ENCODE measurements around the gene SLC35D2.
A peak's percentile ranks its signal among the peaks of the same experiment; 100 is the strongest.
"Not testable (repeated sequence)": the region's sequence is repeated elsewhere in the genome, so short reads cannot be mapped to it uniquely, and the experiment has no call there.

Gene SLC35D2

DNA sequence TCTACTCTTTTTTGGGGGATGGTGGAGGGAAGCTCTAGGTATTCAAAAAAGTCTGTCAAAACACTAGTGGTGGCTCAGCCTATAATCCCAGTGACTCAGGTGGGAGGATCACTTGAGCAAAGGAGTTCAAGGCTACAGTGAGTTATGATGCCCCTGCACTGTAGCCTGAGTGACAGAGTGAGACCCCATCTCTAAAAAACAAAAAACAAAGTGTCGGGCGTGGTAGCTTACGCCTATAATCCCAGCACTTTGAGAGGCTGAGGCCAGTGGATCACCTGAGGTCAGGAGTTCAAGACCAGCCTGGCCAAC is 15.8 kb upstream of the SLC35D2 start:
- DNase-seq = no peak

GRCh38 chr9:96398582-96399324 is 15.2 kb upstream of the SLC35D2 start:
- no peak for DNase-seq

DNA sequence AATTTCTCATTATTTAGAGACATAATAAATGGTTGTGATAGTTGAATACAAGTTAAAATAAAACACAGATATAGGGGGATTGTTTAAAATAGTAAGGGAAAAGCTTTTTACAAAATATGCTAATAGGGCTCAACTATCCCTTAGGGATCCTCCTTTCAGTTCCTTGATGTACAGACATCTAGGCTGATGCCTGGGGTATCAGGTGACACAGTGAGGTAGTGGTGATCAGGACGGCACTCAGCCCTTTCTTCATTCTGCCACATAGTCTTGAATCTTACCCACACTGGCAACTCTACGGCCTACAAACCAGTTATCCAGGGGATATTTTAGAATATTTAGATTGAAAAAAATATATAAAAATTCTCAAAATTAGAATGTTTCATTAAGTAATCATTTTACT is 12.5 kb upstream of the SLC35D2 start:
- peak; percentile 32 for DNase-seq

- peak; percentile 53 for DNase-seq
These were observed 11.5 kb upstream of the SLC35D2 start for GRCh38 chr9:96394832-96395496.

GRCh38 chr9:96392263-96392662 is 8.8 kb upstream of the SLC35D2 start:
- no peak for DNase-seq

DNA sequence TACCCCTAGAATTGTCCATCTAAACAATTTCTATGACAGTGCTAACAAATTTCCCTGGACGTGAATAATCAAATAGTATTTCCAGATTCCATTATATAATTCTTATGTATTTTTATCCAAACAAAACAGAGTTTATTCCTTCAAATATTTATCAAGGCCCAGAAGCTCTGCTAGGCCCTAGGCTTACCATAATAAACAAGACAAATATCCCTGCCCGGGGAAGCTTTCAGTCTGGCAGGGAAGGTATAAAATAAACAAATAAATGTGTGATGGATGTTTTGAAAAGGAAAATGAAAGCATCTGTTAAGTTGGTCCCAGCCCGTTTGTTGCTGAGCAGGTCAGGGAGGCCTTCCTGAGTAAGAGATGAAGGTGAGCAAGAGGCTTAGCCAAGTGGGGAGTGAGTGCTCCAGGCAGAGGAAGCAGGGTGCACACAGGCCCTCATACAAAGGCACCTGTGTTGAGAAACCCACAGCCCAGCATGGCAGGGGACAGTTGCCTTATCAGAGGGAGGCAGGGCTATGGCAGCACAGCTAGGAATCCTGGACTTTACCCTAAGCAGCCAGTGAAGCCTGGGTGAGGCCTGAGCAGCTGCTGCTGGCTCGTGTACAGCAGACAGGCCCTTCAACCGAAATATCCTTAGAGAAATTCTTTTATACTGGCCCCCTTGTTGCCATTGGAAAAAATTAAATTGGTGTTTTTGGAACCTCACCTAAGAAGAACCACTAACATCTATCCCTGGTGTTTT is 7.7 kb upstream of the SLC35D2 start:
- DNase-seq = no peak

DNA sequence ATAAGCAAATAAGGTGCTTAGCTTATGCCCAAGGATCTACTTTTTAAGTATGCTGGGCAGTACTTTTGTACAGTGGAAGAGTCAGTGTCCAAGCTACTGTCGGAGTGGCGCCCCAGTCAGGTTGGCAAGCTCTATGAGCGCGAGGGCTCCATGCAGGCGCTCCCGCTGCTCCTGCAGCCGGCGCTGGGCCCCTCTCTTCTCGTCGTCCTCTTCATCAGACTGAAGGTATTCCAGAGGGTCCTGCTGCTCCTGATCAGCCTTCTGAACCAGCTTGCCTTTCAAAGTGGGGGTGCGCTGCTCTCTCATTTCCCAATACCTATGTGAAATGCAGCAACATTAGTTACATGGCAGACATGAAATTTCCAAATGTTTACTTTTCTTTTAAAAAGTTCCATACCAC is 4.6 kb upstream of the SLC35D2 start:
- DNase-seq = no peak

DNA sequence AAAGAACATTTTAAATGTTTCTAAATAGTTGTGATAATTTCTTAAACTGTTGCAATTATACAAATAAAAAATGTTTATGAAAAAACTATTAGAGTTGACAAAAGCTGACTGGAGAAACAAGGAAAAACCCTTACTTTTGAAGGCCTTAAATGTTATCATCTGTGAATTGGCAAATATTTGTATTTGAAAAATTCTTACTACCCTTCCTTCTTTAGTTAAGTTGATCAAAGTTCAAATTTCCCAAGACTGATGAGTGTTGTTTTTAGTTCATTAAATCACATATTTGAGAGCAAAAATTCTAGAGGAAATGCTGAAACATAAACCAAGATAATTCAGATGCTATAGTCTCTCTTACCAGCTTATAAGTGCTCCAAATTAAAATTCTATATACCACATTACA is 2.6 kb upstream of the SLC35D2 start:
- DNase-seq = no peak

DNA sequence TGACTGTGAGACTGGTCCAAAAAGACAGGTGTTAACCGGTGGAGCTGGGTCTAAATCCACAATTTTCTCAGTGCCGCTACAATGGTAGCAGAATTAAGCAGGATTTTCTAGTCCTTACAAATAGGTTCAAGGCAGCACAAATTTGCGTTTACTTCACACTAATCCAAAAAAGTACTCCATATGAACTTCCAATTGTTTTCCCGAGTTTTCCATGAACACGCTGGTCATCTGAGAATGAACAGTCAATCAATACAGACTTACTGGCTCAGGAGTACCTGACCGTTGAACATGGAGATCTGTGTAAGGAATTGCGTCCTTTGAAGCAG is 709 bp downstream of the SLC35D2 start:
- DNase-seq = no peak

DNA sequence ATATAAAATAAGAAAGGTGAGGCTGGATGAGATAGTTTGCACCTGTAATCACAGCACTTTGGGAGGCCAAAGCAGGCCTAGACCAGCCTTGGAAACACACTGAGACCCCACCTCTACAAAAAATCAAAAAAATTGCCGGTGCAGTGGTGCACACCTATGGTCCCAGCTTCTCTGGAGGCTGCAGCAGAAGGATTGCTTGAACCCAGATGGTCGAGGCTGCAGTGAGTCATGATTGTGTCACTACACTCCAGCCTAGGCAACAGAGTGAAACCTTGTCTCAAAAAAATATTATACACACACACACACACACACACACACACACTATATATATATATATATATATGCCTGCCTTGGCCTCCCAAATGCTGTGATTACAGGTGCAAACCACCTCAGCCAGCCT is 1.3 kb downstream of the SLC35D2 start:
- no peak for DNase-seq

DNA sequence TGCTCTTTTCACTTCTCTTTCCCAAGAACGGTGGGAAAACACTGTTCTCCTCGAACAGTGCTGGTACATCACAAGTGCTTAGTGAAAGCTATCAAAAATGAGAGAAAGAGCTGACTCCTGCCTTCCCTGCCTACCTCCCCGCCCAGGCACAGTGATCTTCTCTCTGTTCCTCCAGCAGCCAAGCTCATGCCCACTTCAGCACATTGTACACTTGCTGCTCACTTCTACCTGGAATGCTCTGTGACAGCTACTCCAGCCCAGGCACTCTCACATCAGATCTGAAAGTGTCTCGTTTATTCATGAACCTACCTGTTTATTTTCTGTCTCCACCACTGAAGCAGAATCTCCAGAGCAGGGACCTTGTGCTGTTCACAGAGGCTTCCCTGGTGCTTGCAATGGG is 1.8 kb downstream of the SLC35D2 start:
- no peak for DNase-seq

DNA sequence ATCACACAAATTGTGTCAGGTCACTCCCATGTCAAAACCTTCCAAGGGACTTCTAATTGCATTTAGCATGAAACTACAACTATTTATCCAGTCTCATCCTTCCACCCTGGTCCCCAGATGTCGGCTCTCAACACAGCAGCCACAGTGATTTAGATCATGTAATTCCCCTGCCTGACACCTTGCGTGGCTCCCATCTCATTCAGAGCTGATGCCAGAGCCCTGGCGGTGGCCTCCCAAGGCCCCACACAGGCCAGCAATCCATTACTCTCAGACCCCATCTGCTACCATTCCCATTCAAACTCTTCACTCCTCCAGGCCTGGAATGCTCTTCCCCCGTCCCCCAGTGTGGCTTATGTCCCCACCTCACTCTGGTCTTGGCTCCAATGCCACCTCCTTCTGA is 2.4 kb downstream of the SLC35D2 start:
- DNase-seq = peak; percentile 26

GRCh38 chr9:96379461-96379860 is 4.0 kb downstream of the SLC35D2 start:
- DNase-seq = no peak

DNA sequence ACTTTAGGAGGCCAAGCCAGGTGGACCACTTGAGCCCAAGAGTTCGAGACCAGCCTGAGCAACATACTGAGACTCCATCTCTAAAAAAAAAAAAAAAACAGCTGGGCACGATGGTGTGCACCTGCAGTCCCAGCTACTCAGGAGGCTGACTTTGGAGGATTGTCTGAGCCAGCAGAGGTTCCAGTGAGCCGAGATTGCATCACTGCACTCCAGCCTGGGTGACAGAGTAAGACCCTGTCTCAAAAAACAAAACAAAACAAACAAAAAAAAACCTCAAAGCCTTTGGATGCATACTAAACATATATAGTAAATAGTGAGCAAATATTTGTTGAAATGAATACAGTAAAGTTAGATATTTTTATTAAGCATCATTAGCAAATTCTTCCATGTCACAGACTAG is 5.3 kb downstream of the SLC35D2 start:
- no peak for DNase-seq

- no peak for DNase-seq
These were observed 6.3 kb downstream of the SLC35D2 start for GRCh38 chr9:96376891-96377874.

- DNase-seq = not testable (repeated sequence)
These were observed 8.0 kb downstream of the SLC35D2 start for GRCh38 chr9:96375507-96375906.

DNA sequence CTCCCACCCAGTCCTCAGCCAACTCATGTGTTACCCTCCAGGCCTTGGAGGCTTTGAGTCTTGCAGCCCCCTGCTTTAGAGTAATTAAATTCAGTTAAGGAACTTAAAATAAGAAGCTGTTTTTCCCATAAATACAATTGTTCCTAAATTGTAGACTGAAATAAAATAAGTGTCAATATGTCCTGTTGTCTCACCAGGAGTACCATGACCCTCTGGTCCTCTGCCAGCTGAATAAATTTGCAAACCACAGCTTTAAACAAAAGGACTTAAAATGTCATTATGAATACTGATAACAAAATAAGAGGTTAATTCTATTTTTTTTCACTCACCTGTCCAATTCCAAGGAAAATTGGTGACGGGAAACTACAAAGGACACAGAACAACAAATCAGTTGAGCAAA is 15.6 kb downstream of the SLC35D2 start:
- no peak for DNase-seq

DNA sequence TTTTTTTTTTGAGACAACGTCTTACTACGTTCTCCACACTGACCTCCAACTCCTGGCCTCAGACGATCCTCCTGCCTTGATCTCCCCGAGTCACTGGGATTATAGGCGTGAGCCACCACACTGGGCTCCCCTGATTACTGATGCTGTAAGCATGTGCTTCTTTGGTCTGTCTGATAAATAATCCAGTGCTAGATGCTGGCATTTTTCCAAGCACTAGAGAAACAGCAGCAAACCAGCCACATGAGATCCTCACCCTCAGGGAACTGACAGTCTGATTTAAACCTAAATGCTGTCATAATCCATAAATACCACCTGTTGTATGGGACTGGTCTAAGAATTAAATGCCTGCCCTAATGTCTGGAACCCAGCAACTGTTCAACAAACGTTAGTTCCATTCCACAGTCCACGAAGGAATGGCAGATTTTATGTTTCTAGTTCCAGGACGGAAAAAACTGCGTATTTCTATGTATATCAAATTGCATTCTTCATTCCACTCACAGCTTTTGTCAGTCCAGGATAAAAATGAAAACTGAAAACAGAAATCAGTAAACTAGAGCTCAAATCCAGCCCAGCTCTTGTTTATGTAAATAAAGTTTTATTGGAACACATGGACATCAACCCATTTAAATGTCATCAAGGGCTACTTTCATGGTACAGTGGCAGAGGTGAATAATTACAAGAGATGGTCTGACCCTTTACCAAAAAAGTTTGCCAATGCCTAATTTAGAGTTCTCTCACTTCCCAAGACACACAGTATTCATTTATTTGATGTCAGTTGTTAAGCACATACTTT is 20.1 kb downstream of the SLC35D2 start:
- peak; percentile 43 for DNase-seq

- DNase-seq = not testable (repeated sequence)
These were observed 21.4 kb downstream of the SLC35D2 start for GRCh38 chr9:96362119-96362518.

GRCh38 chr9:96361668-96362067 is 21.8 kb downstream of the SLC35D2 start:
- no peak for DNase-seq

DNA sequence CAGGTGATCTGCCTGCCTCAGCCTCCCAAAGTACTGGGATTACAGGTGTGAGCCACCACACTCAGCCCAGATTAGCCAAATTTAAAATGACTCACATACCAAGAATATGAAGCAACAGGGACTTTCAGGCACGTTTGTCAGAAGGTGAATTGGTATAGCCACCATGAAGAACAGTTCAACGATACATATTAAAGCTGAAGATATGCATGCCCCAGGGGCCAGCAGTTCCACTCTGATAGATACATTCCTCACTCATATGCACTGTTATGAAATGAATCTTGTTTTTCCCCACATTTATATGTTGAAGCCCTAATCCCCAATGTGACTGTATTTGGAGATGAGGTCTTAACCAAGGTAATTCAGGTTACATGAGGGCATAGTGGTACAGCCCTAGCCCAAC is 22.5 kb downstream of the SLC35D2 start:
- no peak for DNase-seq

GRCh38 chr9:96360523-96360922 is 23.0 kb downstream of the SLC35D2 start:
- DNase-seq = not testable (repeated sequence)

Data from NCI-H82 (cell line).